RWPE2 (cell line): ENCODE data around the gene OLIG1.

Experiments
- ATAC-seq: fragments of 200-7000 bp; cut with Tn5 transposase; 3 replicates; pipeline ENCODE4 v1.9.1; 2021; ENCODE audit warnings: low read depth
- DNase-seq: peaks from one replicate; pipeline ENCODE4 v3.0.0-alpha.2; 2020; ENCODE audit warnings: low spot score
- H3K27ac ChIP-seq: fragments of 450-650 bp; 2 replicates; pipeline ENCODE4 v1.5.1; 2017; ENCODE audit warnings: mild to moderate bottlenecking; ENCODE audit not compliant: poor library complexity, severe bottlenecking
- H3K27me3 ChIP-seq: fragments of 250-450 bp; sonication (Bioruptor Pico); 2 replicates; pipeline ENCODE4 v1.5.1; 2021; ENCODE audit warnings: mild to moderate bottlenecking, moderate library complexity; ENCODE audit not compliant: insufficient read depth, poor library complexity, severe bottlenecking
- H3K36me3 ChIP-seq: fragments of 250-450 bp; sonication (Bioruptor Pico); 2 replicates; pipeline ENCODE4 v1.5.1; 2020; ENCODE audit warnings: low read depth, mild to moderate bottlenecking, moderate library complexity
- H3K4me1 ChIP-seq: fragments of 250-450 bp; sonication (Bioruptor Pico); 2 replicates; pipeline ENCODE4 v1.5.1; 2021; ENCODE audit warnings: mild to moderate bottlenecking, moderate library complexity; ENCODE audit not compliant: insufficient read depth, poor library complexity, severe bottlenecking
- H3K4me3 ChIP-seq: fragments of 250-450 bp; sonication (Bioruptor Pico); 2 replicates; pipeline ENCODE4 v1.5.1; 2021; ENCODE audit warnings: mild to moderate bottlenecking, moderate library complexity; ENCODE audit not compliant: severe bottlenecking
- H3K9me3 ChIP-seq: fragments of 250-450 bp; sonication (Bioruptor Pico); 2 replicates; pipeline ENCODE4 v1.5.1; 2021; ENCODE audit warnings: mild to moderate bottlenecking, moderate library complexity; ENCODE audit not compliant: severe bottlenecking
- TF ChIP-seq, protein P1 (sequence below): fragments of 450-650 bp; IDR thresholded peaks from one replicate; pipeline ENCODE4 v1.5.1; 2017; ENCODE audit warnings: mild to moderate bottlenecking, moderate library complexity; ENCODE audit not compliant: poor library complexity, severe bottlenecking

Gene OLIG1

DNA sequence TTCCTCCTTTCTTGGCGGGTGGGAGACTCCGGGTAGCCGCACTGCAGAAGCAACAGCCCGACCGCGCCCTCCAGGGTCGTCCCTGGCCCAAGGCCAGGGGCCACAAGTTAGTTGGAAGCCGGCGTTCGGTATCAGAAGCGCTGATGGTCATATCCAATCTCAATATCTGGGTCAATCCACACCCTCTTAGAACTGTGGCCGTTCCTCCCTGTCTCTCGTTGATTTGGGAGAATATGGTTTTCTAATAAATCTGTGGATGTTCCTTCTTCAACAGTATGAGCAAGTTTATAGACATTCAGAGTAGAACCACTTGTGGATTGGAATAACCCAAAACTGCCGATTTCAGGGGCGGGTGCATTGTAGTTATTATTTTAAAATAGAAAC, 41.7 kb upstream of the OLIG1 start:
- Histone ChIP-seq H3K4me3 (no peak overlapping the region), H3K4me1 (no peaks in the 10 kb centered on the region), H3K27ac (no peak overlapping the region), H3K9me3 (no peaks in the 10 kb centered on the region), H3K36me3 (no peaks in the 10 kb centered on the region), H3K27me3 (peaks cover 100% of the 10 kb centered on the region)
- ATAC-seq (no peak), DNase-seq (no peak)
- TF ChIP-seq, protein P1, sequence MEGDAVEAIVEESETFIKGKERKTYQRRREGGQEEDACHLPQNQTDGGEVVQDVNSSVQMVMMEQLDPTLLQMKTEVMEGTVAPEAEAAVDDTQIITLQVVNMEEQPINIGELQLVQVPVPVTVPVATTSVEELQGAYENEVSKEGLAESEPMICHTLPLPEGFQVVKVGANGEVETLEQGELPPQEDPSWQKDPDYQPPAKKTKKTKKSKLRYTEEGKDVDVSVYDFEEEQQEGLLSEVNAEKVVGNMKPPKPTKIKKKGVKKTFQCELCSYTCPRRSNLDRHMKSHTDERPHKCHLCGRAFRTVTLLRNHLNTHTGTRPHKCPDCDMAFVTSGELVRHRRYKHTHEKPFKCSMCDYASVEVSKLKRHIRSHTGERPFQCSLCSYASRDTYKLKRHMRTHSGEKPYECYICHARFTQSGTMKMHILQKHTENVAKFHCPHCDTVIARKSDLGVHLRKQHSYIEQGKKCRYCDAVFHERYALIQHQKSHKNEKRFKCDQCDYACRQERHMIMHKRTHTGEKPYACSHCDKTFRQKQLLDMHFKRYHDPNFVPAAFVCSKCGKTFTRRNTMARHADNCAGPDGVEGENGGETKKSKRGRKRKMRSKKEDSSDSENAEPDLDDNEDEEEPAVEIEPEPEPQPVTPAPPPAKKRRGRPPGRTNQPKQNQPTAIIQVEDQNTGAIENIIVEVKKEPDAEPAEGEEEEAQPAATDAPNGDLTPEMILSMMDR = no peak

DNA sequence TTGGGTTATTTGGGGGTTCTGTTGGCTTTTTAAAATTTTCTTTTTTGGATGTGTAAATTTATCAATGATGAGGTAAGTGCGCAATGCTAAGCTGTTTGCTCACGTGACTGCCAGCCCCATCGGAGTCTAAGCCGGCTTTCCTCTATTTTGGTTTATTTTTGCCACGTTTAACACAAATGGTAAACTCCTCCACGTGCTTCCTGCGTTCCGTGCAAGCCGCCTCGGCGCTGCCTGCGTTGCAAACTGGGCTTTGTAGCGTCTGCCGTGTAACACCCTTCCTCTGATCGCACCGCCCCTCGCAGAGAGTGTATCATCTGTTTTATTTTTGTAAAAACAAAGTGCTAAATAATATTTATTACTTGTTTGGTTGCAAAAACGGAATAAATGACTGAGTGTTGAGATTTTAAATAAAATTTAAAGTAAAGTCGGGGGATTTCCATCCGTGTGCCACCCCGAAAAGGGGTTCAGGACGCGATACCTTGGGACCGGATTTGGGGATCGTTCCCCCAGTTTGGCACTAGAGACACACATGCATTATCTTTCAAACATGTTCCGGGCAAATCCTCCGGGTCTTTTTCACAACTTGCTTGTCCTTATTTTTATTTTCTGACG, 41.1 kb upstream of the OLIG1 start:
- TF ChIP-seq, protein P1 = no peak
- H3K4me1 ChIP-seq = no peaks in the 10 kb centered on the region
- ATAC-seq (no peak), DNase-seq (no peak)
- no peak overlapping the region for H3K27ac ChIP-seq
- H3K9me3 ChIP-seq = no peaks in the 10 kb centered on the region
- H3K4me3 ChIP-seq = no peak overlapping the region
- H3K27me3 ChIP-seq = peaks cover 100% of the 10 kb centered on the region
- H3K36me3 ChIP-seq = no peaks in the 10 kb centered on the region

DNA sequence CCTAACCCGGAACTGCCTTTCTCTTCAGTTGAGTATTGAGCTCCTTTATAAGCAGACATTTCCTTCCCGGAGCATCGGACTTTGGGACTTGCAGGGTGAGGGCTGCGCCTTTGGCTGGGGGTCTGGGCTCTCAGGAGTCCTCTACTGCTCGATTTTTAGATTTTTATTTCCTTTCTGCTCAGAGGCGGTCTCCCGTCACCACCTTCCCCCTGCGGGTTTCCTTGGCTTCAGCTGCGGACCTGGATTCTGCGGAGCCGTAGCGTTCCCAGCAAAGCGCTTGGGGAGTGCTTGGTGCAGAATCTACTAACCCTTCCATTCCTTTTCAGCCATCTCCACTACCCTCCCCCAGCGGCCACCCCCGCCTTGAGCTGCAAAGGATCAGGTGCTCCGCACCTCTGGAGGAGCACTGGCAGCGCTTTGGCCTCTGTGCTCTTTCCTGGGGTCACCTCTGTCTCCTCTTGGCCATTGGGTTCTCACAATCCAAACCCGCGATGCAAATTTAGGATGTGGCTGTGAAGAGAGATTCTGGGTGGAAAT, 40.5 kb upstream of the OLIG1 start:
- no peaks in the 10 kb centered on the region for H3K9me3 ChIP-seq
- no peak overlapping the region for H3K27ac ChIP-seq
- ATAC-seq (no peak), DNase-seq (no peak)
- H3K4me3 ChIP-seq = no peak overlapping the region
- no peaks in the 10 kb centered on the region for H3K36me3 ChIP-seq
- TF ChIP-seq, protein P1 = no peak
- H3K4me1 ChIP-seq = no peaks in the 10 kb centered on the region
- peaks cover 100% of the 10 kb centered on the region for H3K27me3 ChIP-seq

DNA sequence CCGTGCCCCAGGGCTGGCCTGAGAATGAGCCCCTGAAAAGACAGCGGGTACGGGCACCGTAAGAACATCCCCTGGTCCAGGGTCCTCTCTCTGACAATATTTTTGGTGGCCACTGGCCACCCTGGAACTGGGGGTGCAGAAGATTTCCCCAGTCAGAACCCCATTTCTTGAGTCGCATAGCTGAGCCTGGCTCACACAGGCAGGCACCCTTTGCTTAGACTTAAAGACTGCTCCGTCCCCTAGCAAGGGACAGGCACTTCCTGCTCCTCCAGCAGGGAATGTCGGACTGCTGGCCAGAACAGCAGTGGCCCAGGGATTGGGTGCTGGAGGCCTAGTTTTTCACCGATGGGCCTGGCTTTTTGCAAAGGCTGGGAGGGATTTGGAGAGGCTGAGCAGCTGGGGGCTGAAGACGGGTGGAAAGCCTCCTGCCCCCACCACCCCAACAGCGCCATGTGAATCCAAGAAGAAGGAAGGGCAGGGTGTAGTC, 39.9 kb upstream of the OLIG1 start:
- H3K27ac ChIP-seq = no peak overlapping the region
- no peak overlapping the region for H3K4me3 ChIP-seq
- H3K4me1 ChIP-seq = no peaks in the 10 kb centered on the region
- H3K27me3 ChIP-seq = peaks cover 100% of the 10 kb centered on the region
- TF ChIP-seq, protein P1 = no peak
- H3K9me3 ChIP-seq = no peaks in the 10 kb centered on the region
- no peak for ATAC-seq
- H3K36me3 ChIP-seq = no peaks in the 10 kb centered on the region
- DNase-seq = no peak

DNA sequence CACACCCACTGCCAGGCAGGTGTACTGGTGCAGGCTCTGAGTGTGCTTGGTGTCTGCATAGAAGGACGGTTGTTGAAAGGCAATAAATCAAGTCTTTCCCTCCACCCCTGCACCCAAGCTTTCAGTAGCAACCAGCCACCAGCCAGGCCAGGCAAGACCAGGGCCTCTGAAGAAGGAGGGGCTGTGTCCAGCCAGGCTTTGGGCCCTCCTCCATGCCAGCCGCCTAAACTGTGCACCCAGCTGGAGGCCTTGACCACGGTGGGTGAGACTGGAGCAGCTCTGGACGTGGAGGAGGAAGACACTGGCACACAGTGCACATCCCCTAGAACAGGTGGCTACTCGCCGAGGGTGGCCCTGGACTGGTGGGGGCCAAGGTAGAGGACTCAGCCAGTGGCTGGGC, 39.3 kb upstream of the OLIG1 start:
- no peaks in the 10 kb centered on the region for H3K4me1 ChIP-seq
- ATAC-seq (no peak), DNase-seq (no peak)
- H3K27ac ChIP-seq = no peak overlapping the region
- H3K9me3 ChIP-seq = no peaks in the 10 kb centered on the region
- H3K27me3 ChIP-seq = peaks cover 97% of the 10 kb centered on the region
- TF ChIP-seq, protein P1 = no peak
- H3K4me3 ChIP-seq = no peak overlapping the region
- H3K36me3 ChIP-seq = no peaks in the 10 kb centered on the region
